CD4-positive, alpha-beta T cell treated with Interleukin-12 subunit alpha and Interleukin-12 subunit beta, for 1 hour (primary cell): ENCODE results near the gene PIP5K1A.
"Not testable (repeated sequence)": the region's sequence is repeated elsewhere in the genome, so short reads cannot be mapped to it uniquely, and the experiment has no call there.

Experiments used
- DNase-seq: peaks from one replicate; pipeline ENCODE4 v3.0.0-alpha.2; 2020

PIP5K1A gene, protein sequence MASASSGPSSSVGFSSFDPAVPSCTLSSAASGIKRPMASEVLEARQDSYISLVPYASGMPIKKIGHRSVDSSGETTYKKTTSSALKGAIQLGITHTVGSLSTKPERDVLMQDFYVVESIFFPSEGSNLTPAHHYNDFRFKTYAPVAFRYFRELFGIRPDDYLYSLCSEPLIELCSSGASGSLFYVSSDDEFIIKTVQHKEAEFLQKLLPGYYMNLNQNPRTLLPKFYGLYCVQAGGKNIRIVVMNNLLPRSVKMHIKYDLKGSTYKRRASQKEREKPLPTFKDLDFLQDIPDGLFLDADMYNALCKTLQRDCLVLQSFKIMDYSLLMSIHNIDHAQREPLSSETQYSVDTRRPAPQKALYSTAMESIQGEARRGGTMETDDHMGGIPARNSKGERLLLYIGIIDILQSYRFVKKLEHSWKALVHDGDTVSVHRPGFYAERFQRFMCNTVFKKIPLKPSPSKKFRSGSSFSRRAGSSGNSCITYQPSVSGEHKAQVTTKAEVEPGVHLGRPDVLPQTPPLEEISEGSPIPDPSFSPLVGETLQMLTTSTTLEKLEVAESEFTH

GRCh38 chr1:151198254-151199127 lies at the start of gene PIP5K1A:
PIP5K1A (plus strand) TSS chr1:151198552; CDS start chr1:151198997, 445 bp downstream.
- peak; percentile 99 for DNase-seq

GRCh38 chr1:151156515-151156819 lies 41.9 kb upstream of the PIP5K1A start, which contains the start of gene TNFAIP8L2:
TNFAIP8L2 (plus strand) TSS chr1:151156649; CDS start chr1:151158698, 2,049 bp downstream.
- DNase-seq = peak; percentile 74

DNA sequence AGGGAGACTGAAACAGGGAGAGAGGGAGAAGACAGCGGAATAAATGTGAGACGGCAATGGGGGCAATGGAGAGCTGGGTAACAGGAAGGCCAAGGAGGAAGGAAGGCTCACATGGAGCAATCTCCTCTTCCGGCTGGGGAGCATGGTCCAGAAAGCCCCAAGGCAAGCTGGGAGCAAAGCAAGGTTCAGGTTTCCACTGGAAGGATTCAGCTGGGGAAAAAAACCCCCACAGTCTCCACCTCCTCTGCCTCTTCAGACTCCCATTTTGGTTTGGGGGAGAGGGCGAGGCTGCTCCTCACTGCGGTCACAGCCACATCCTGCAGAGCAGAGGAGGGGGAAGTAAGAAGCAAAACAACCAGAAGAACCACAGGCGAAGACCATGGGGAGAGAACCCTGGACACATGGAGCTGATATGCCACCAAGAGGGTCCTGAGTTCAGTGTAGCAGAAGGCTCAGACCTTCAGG lies 41.3 kb upstream of the PIP5K1A start:
- DNase-seq = peak; percentile 67

- DNase-seq = no peak
These were observed 40.0 kb upstream of the PIP5K1A start for GRCh38 chr1:151158326-151158725.

GRCh38 chr1:151158751-151159251 lies 39.6 kb upstream of the PIP5K1A start:
- DNase-seq = no peak

- no peak for DNase-seq
These were observed 39.0 kb upstream of the PIP5K1A start for GRCh38 chr1:151159373-151159772.

DNA sequence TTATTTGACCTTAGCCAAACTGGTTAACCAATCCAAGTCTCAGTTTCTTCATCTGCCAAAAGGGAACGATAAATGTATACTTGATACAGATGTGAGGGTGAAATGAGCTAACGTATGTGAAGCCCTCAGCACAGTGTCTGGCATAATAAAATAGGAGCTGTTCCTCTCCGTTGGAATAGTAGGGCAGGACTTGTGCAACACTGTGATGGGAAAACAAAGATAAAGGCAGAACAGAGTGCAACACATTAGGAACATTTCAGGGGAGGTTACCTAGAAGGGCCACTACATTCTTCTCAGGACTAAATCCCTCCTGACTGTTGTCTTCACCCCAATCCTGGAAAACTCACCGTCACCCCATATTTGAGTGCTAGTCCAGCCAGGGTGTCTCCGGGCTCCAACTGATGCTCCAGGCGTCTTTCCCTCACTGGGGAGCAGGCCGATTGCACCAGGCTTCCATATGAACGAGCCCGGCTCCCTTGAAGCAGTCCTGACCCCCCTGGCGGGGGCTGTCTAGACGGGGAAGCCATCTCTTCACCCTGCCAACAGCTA lies 33.5 kb upstream of the PIP5K1A start:
- no peak for DNase-seq

DNA sequence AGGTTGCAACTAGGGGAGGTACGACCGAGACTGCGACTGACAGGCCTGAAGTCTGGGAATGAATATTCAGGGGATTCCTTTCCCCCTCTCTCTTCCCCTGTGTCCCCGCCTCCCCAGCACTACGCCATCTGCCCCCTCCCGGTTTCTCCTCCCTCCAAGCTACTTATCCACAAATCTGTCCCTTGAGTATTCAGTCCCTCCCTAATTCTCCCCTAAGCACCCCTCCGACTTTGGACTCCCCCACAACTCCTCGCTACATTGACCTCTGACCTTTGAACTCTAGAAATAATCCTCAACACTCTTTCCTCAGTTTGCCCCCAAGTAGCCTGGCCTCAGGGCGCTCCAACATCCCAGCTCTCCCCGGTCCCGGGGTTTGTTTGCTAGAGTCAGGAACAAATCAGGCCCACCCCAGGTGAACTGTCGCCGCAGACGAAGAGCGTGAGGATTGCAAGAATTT lies 33.0 kb upstream of the PIP5K1A start:
- no peak for DNase-seq

DNA sequence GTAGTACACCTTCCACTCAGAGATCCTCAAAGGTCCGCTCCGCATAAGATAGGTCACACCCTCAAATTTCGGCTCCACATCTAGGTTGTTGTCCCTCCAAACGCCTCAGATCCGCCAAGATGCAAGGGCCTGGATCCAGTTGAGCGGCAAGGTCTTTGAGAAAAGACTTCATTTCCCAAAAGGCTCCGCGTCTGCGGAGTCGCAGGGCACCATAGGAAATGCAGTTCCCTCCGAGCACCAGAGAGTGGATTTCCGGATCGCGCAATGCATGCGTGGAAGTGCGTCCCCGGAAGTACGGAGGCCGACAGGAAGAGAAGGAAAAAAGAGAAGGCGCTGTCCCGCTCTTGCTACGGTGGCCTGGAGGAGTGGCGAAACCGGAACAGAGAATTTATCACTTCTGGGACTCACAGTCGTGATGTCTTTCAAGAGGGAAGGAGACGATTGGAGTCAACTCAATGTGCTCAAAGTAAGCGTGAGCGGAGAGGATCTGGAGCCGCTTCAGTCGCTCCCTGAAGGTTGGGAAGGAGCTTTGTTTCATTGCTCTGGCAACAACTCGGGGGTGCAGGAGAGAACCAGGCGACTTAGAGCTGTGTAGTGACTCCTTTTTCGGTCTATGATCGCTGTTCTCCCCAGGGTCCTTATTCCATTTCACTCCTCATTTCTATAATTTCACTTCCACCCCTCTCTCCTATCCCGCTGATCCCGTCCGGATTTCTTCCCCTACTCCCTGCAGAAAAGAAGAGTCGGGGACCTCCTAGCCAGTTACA lies 32.4 kb upstream of the PIP5K1A start, which contains the start of the genes LYSMD1 and SCNM1:
TSS of gene LYSMD1 (minus strand) at position 165 of the 767 bp plus-strand sequence. CDS start 644 bp downstream, outside the sequence.
TSS of gene SCNM1 (plus strand) at position 407 of the 767 bp plus-strand sequence. CDS start at position 416, 9 bp downstream.
- DNase-seq = peak; percentile 98

DNA sequence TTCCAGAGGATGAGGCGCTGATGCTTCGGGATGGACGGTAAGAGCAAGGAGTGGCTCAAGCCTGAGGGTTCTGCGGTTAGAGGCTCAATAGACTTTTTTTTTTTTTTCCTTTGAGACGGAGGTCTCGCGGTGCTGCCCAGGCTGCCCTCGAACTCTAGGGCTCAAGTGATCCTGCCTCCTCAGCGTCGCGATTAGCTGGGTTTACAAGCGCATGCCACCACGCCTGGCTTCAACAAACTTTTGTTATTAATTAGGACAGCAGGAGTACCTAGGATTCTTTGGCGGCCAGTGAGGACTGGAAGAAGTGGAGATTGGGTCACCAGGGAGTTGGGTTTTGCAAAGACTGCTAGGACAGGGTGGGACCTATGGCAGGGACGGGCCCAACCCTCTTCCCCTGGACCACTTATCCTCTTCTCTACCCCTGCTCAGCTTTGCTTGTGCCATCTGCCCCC lies 31.8 kb upstream of the PIP5K1A start:
- no peak for DNase-seq

DNA sequence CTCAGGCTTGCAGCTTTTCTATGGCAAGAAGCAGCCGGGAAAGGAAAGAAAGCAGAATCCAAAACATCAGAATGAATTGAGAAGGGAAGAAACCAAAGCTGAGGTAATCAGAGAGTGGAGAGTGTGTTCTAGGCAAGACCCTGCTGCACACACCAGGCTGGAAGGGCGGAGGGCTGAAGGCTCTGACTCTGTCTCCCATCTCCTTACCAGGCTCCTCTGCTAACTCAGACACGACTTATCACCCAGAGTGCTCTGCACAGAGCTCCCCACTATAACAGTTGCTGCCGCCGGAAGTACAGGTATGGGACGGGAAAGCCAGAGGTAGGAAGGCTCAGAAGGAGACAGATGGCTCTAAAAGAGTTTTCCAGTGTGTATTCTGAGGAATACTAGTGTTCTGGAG lies 31.2 kb upstream of the PIP5K1A start:
- no peak for DNase-seq

- DNase-seq = no peak
These were observed 27.2 kb upstream of the PIP5K1A start for GRCh38 chr1:151171190-151171589.

GRCh38 chr1:151175041-151175741 lies 23.2 kb upstream of the PIP5K1A start:
- DNase-seq = no peak

- no peak for DNase-seq
These were observed 22.5 kb upstream of the PIP5K1A start, which contains the start of gene TMOD4 for GRCh38 chr1:151175863-151176262. TMOD4 (minus strand) TSS chr1:151175981; CDS start chr1:151174875, 1,106 bp downstream.

DNA sequence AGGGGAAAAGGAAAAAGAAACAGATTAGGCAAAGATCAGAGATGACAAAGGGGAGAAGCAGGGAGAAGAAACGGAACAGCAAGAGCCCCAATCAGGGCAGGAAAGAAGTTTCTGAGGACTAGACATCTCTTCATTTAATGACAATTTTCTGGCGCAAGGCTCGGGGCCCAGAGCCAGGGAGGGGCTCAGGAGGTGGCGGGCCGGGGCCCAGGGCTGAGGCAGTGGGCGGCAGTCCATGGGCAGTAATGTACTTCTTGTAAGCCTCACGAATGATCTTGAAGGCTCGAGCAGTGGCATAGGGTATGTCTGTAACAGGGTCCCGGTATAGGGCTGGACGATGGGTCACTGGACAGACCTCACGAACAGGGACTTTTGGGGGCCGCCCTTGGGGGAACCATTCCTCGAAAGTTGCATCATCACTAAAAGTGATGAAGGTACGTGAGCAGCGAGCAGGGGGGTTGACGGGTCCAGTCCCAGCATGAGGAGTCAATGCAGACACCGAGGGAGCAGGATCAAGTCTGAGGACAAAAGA lies 21.8 kb upstream of the PIP5K1A start:
- no peak for DNase-seq

DNA sequence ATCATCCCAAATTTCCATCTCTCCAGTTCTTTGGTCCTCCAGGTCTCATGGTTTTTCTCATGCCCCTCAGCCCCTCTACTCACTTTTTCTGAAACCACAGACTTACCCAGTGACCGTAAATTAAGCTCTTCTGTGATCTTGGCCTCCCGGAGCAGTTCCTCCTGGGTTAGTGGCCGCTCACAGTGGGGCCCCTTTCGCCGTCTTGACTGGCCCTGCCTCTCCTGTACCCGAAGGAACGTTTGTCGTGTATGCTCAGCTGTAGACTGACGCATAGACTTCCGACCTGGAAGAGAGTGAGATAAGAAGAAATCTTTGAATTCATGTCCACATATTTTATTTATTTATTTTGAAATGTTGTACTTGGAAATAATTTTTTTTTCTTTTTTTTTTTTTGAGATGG lies 14.1 kb upstream of the PIP5K1A start:
- no peak for DNase-seq

- no peak for DNase-seq
These were observed 11.1 kb upstream of the PIP5K1A start for GRCh38 chr1:151187205-151187604.

DNA sequence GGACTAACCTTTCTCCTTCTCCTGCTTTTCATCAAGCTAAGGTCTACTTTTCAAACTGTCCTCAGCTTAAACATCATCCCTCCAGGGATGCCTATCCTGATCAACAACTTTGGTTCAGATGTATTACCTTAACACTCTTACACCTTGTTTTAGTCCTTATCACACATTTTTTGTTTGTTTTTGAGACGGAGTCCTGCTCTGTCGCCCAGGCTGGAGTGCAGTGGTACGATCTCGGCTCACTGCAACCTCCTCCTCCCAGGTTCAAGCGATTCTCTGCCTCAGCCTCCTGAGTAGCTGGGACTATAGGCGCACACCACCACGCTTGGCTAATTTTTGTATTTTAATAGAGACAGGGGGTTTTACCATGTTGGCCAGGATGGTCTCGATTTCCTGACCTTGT lies 9.7 kb upstream of the PIP5K1A start:
- DNase-seq = not testable (repeated sequence)

DNA sequence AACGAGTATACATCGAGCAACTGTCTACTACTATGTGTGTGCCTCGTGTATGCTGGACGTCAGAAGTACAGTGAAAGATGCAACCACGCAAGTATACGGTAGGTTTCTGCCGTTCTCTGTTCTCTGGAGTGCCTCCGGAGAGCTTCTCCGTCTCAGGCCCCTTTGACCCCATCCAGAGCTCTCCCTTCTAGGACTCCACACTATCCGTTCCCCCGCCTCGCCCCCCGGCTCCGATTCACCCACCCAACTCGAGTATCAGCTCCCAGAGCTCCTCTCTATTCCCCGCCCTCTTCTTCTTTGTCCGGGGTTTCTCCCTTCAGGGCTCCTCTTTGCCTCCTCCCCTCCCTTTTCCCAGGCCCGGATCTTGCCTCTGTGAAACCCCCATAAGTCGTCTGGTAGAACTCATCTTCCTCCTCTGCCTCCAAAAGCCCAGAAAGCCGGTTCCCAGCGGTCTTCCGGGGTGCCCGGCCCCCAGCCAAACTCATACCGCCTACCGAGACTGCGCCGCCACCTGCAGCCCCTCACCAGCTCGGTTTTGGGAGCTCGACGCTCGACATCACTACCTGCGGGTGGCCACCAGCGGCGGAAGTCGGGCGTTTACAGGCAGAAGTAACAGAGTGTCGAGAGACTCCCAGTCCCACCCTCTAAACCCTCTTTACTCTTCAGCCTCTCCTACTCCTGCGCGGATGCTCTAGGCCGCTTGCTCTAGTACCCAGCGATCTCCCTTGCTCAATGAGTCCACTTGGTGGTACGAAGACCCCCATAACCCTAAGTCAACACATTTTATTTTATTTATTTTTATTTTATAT lies 8.5 kb upstream of the PIP5K1A start, which contains the start of gene VPS72:
TSS of gene VPS72 (minus strand) at position 561 of the 809 bp plus-strand sequence. CDS start at position 485, 76 bp downstream.
- peak; percentile 86 for DNase-seq
